H54 (cell line): ENCODE data around the gene KSR2.
A peak's percentile ranks its signal among the peaks of the same experiment; 100 is the strongest.
"Not testable (repeated sequence)": the region's sequence is repeated elsewhere in the genome, so short reads cannot be mapped to it uniquely, and the experiment has no call there.

ENCODE experiments used
- DNase-seq: peaks from one replicate; pipeline ENCODE4 v3.0.0; 2011; ENCODE audit warnings: low spot score, mixed read lengths; ENCODE audit not compliant: insufficient read length
- FAIRE-seq: peaks from 3 replicates; lab custom pipeline; 2011; peaks lifted over from hg19 to GRCh38; lab: Jason Lieb, UNC
- POLR2A ChIP-seq: IDR thresholded peaks from 2 replicates; pipeline ENCODE4 v1.6.1; 2011; ENCODE audit warnings: low read depth, mild to moderate bottlenecking, low read length

The KSR2 gene

DNA sequence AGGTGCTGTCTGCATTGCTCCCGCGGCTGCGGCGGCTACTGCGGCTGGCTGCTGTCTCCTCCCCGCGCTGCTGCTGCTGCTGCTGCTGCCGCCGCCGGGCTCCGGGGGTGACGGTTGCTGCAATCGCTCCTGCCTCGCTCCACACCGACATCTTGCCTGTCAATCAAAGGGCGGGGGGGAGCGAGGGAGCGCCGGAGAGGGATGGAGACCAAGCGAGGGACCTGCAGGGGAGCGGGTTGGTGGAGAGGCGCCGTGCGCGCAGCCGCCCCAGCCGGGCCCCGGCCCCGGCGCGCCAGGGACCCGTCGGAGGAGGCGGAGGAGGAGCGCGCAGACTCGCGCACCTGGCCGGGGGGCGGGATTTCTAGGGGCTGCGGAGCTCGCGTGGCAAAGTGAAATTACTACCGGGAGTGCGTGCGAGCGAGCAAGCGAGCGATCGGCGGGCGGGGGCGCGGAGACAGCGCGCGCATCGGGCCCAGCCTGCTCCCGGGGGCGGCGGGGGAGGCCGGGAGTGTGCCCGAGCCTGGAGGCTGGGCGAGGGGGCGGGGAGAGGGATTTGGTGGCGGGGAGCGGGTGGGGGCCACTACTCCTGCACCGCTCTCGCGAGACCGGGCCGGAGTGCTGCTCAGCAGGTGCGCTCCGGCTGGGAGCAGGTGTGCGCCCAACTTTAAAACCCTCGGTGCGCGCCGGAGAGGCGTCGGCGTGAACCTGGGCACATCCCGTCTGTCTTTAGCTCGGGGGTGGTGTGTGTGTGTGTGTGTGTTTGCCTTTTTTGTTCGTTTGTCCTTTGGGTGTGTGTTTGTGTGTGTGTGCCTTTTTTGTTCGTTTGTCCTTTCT lies at the start of gene KSR2:
Gene KSR2, minus strand, starts transcription at position 165 of the 834 bp plus-strand sequence. CDS start 735 bp downstream, outside the sequence.
- FAIRE-seq (no peak), DNase-seq (peak; percentile 42)

DNA sequence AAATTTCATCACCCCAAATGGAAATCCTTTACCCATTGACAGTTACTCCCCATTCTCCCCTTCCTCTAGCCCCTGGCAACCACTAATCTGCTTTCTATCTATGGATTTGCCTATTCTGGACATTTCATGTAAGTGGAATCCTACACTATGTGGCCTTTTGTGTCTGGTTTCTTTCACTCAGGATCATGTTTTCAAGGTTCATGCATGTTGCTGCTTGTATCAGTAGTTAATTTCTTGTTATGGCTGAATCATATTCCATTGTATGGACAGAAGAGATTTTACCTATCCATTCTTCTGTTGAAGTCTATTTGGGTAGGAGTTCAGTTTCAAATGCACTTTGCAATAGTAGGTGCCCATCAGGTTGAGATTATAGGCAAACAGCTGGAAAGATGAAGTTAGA lies 49.1 kb upstream of the KSR2 start:
- no peak for FAIRE-seq
- no peak for TF ChIP-seq POLR2A
- no peak for DNase-seq

More for the DNA sequence above, at the start of gene KSR2:
- TF ChIP-seq POLR2A = no peak

GRCh38 chr12:118016424-118017264 lies 47.9 kb upstream of the KSR2 start, which contains the start of gene RFC5:
TSS of gene RFC5 (plus strand) at chr12:118016703. CDS start at chr12:118016828, 125 bp downstream.
- peak; percentile 56 for TF ChIP-seq POLR2A
- DNase-seq (peak; percentile 94), FAIRE-seq (peak; percentile 78)

DNA sequence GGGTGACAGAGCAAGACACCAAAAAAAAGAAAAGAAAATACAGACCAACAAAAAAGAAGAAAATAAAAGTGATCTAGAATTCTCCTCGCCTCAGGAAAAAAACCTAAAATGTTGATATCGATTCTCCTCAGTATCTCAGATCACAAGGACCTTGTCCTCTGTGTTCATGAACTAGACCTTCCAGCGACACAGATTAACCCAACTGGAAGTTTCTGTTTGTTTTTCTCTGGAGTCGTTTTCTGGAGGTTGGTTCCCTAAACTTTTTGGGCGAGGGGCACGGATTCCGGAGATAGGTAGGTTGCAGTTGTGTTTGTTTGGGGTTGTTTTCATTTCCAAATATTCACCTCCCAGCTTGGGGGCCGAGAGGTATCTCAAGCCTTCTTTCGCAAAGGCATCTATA lies 47.2 kb upstream of the KSR2 start:
- no peak for DNase-seq
- no peak for TF ChIP-seq POLR2A
- FAIRE-seq = no peak

GRCh38 chr12:118015306-118015705 lies 46.5 kb upstream of the KSR2 start:
- no peak for FAIRE-seq

DNA sequence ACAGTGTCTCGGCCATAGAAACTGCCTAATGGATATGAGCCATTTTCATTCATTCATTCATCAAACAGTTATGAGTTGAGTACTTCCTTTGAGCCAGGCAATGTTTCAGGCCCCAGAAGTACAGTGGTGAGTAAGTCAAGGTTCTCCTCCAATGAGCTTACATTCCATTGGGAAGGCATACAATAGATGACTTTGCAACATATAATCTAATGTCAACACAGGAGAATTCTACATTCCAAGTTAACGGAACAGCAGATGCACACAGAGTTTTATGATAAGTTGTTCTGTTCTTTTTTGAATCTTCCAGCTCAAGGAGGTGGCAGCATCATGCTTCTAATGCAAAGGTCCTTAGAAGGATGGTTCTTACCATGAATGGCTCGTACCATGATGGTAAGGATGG lies 44.5 kb upstream of the KSR2 start:
- FAIRE-seq (no peak), DNase-seq (no peak)

More at GRCh38 chr12:118015306-118015705, 46.5 kb upstream of the KSR2 start:
- DNase-seq = no peak
- no peak for TF ChIP-seq POLR2A

DNA sequence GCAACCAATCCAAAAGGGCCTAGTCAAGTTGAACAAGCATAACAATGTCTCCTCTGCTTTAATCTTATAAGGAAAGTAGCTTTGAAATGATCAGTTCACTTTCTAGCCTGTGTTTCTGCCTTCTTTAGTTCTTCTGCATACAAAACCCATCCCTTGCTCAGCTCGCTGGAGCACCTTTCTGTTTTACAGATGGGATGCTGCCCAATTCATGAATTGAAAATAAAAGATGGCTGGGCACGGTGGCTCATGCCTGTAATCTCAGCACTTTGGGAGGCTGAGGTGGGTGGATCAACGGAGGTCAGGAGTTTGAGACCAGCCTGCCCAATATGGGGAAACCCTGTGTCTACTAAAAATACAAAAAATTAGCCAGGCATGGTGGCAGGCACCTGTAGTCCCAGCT lies 43.2 kb upstream of the KSR2 start:
- TF ChIP-seq POLR2A = no peak
- FAIRE-seq = no peak

More for the DNA sequence above, 44.5 kb upstream of the KSR2 start:
- no peak for TF ChIP-seq POLR2A

DNA sequence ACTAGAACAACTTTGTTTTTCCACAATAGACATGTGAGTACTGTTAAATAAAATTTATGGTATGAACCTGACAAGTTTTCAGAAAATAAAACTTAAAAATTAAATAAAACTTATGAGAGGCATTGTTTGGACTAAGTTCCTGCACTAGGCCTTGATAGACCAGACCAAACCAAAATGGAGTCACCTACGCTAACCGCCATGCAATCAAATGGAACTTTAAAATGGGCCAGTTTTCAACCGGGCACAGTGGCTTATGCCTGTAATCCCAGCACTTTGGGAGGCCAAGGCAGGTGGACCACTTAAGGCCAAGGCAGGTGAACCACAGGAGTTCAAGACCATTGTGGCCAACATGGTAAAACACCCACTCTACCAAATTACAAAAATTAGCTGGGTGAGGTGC lies 42.6 kb upstream of the KSR2 start:
- no peak for TF ChIP-seq POLR2A
- DNase-seq (no peak), FAIRE-seq (no peak)

More for the DNA sequence above, 43.2 kb upstream of the KSR2 start:
- DNase-seq = no peak

- FAIRE-seq = no peak
- DNase-seq = no peak
- no peak for TF ChIP-seq POLR2A
These were observed 42.1 kb upstream of the KSR2 start for GRCh38 chr12:118010903-118011302.

DNA sequence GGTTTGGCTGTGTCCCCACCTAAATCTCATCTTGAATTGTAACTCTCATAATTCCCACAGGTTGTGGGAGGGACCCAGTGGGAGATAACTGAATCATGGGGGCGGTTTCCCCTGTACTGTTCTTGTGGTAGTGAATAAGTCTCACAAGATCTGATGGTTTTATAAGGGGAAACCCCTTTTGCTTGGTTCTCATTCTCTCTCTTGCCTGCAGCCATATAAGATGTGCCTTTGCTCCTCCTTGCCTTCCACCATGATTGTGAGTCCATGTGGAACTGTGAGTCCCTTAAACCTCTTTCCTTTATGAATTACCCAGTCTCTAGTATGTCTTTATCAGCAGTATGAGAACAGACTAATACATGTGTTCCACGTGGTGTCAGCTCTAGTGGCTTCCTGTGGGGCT lies 31.0 kb upstream of the KSR2 start:
- not testable (repeated sequence) for FAIRE-seq, DNase-seq

GRCh38 chr12:117998719-117999118 lies 29.9 kb upstream of the KSR2 start:
- TF ChIP-seq POLR2A = no peak
- FAIRE-seq (no peak), DNase-seq (no peak)

- TF ChIP-seq POLR2A = no peak
- DNase-seq (no peak), FAIRE-seq (no peak)
These were observed 26.0 kb upstream of the KSR2 start for GRCh38 chr12:117994551-117995438.

DNA sequence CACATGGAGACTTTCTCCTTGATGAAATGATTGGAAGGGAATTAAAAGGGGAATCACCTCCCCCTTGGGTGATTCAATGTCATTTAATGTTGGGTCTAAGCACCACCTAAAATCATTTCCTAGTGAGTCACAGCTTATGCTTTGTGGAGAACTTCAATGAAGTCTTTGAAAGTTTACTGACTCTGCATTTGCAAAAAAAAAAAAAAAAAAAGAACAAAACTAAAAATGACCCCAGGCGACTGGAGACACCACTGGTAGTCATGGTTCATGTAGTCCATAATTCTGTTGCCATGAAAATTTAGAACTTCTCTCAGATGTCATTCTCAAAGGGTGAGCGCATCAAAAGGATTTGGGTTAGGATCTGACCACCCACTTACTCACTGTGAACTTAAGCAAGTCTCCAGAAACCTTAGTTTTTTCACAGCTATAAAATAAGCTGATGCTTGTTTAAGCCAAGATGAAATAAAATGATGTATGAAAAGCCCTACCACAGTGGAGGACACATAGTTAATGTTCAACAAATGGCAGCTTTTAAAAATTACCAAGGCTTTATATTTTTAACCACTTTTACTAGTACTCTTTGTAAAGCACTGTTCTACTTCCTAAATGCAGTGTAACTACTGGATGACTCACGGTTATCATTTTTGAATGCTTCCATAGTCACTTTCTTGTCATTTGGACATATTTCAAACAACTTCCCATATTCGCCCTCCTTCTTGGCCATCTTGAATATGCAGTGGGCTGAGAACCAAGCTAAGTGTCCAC lies 18.1 kb upstream of the KSR2 start:
- FAIRE-seq = peak; percentile 82
- TF ChIP-seq POLR2A = no peak
- peak; percentile 33 for DNase-seq
